SK-N-DZ (cell line): ENCODE measurements around the gene CYP46A1.

Source experiments
- DNase-seq: peaks from one replicate; pipeline ENCODE4 v3.0.0-alpha.2; 2015; ENCODE audit warnings: low spot score

The CYP46A1 gene

GRCh38 chr14:99673305-99674063, 10.6 kb upstream of the CYP46A1 start:
- DNase-seq: no peak

- DNase-seq: no peak
Observed at GRCh38 chr14:99674064-99674650, 9.9 kb upstream of the CYP46A1 start.

- DNase-seq: no peak
Observed at GRCh38 chr14:99674776-99675381, 9.2 kb upstream of the CYP46A1 start.

- DNase-seq: no peak
Observed at GRCh38 chr14:99675382-99675835, 8.7 kb upstream of the CYP46A1 start.

GRCh38 chr14:99675951-99676350, 8.1 kb upstream of the CYP46A1 start:
- DNase-seq: no peak

- no peak for DNase-seq
Observed at GRCh38 chr14:99676657-99677056, 7.4 kb upstream of the CYP46A1 start.

GRCh38 chr14:99677231-99678140, 6.6 kb upstream of the CYP46A1 start:
- DNase-seq: no peak

GRCh38 chr14:99678198-99678597, 5.9 kb upstream of the CYP46A1 start:
- no peak for DNase-seq

GRCh38 chr14:99679111-99679510, 5.0 kb upstream of the CYP46A1 start:
- no peak for DNase-seq

GRCh38 chr14:99679543-99679942, 4.6 kb upstream of the CYP46A1 start:
- no peak for DNase-seq

GRCh38 chr14:99679996-99680395, 4.1 kb upstream of the CYP46A1 start:
- no peak for DNase-seq

GRCh38 chr14:99681101-99681831, 2.8 kb upstream of the CYP46A1 start:
- no peak for DNase-seq

- no peak for DNase-seq
Observed at GRCh38 chr14:99681832-99682148, 2.3 kb upstream of the CYP46A1 start.

GRCh38 chr14:99682809-99683618, 1.1 kb upstream of the CYP46A1 start:
- peak; percentile 53 for DNase-seq

- no peak for DNase-seq
Observed at GRCh38 chr14:99684410-99684934, 374 bp downstream of the CYP46A1 start.

GRCh38 chr14:99685151-99685591, 1.1 kb downstream of the CYP46A1 start:
- DNase-seq: no peak

GRCh38 chr14:99685596-99685995, 1.5 kb downstream of the CYP46A1 start:
- DNase-seq: no peak

- no peak for DNase-seq
Observed at GRCh38 chr14:99686557-99687283, 2.6 kb downstream of the CYP46A1 start.
